Mononuclear cell (primary cell): ENCODE data around the gene SLC30A3. TPM values are rescaled to one million over a fixed set of nuclear protein-coding genes. Genes with fewer than 3 reads are reported as not detected.
"Not testable (repeated sequence)": the region's sequence is repeated elsewhere in the genome, so short reads cannot be mapped to it uniquely, and the experiment has no call there.

ENCODE experiments used
- H3K27me3 ChIP-seq: 2 replicates; pipeline ENCODE4 v1.6.0; 2011; ENCODE audit warnings: low read length, control low read depth; ENCODE audit not compliant: insufficient read depth
- H3K4me1 ChIP-seq: 2 replicates; pipeline ENCODE4 v1.5.1; 2011; ENCODE audit warnings: mild to moderate bottlenecking, low read length, control low read depth; ENCODE audit not compliant: insufficient read depth
- H3K4me3 ChIP-seq: 2 replicates; pipeline ENCODE4 v1.5.1; 2011; ENCODE audit warnings: mild to moderate bottlenecking, low read length, moderate library complexity
- H3K9me3 ChIP-seq: 2 replicates; pipeline ENCODE4 v1.5.1; 2011; ENCODE audit warnings: low read depth, mild to moderate bottlenecking, control low read depth, low read length
- total RNA-seq: library from RNA; depleted of rRNA; stranded (reverse); fragments of >200 nt; gene quantifications from one replicate; pipeline ENCODE4 v1.2.3, GENCODE V29; 2012

The SLC30A3 gene
- total RNA-seq, 1 donor, result not detected

- H3K4me1 ChIP-seq, H3K9me3 ChIP-seq, H3K4me3 ChIP-seq, H3K27me3 ChIP-seq: not testable (repeated sequence)
Measured at GRCh38 chr2:27272537-27273522, 10.0 kb upstream of the SLC30A3 start.

GRCh38 chr2:27271631-27272340 is 8.9 kb upstream of the SLC30A3 start:
- H3K4me3 ChIP-seq, result no peak overlapping the region
- peaks cover 5% of the 10 kb centered on the region for H3K27me3 ChIP-seq
- no peaks in the 10 kb centered on the region for H3K9me3 ChIP-seq
- H3K4me1 ChIP-seq, result no peaks in the 10 kb centered on the region

GRCh38 chr2:27270670-27271069 is 7.8 kb upstream of the SLC30A3 start:
- H3K9me3 ChIP-seq, result no peaks in the 10 kb centered on the region
- H3K4me3 ChIP-seq, result no peak overlapping the region
- H3K27me3 ChIP-seq, result peaks cover 13% of the 10 kb centered on the region
- no peaks in the 10 kb centered on the region for H3K4me1 ChIP-seq

GRCh38 chr2:27270131-27270530 is 7.3 kb upstream of the SLC30A3 start:
- Histone ChIP-seq H3K9me3 (no peaks in the 10 kb centered on the region), H3K4me3 (no peak overlapping the region), H3K27me3 (peaks cover 18% of the 10 kb centered on the region), H3K4me1 (peaks cover 3% of the 10 kb centered on the region)

GRCh38 chr2:27268296-27268695 is 5.4 kb upstream of the SLC30A3 start:
- H3K9me3 ChIP-seq, H3K4me3 ChIP-seq: not testable (repeated sequence)
- Histone ChIP-seq H3K27me3 (peaks cover 36% of the 10 kb centered on the region), H3K4me1 (peaks cover 21% of the 10 kb centered on the region)

- Histone ChIP-seq H3K4me1 (peaks cover 36% of the 10 kb centered on the region), H3K4me3 (no peak overlapping the region), H3K27me3 (peaks cover 59% of the 10 kb centered on the region), H3K9me3 (no peaks in the 10 kb centered on the region)
Measured at GRCh38 chr2:27265536-27265870, 2.7 kb upstream of the SLC30A3 start.

- peak overlapping the region; percentile 12 for H3K4me3 ChIP-seq
- peaks cover 65% of the 10 kb centered on the region for H3K27me3 ChIP-seq
Measured at GRCh38 chr2:27264753-27265535, 2.1 kb upstream of the SLC30A3 start.

GRCh38 chr2:27264253-27264752 is 1.5 kb upstream of the SLC30A3 start:
- Histone ChIP-seq H3K9me3 (no peaks in the 10 kb centered on the region), H3K4me1 (peaks cover 36% of the 10 kb centered on the region), H3K27me3 (peaks cover 70% of the 10 kb centered on the region), H3K4me3 (peak overlapping the region; percentile 12)

More at GRCh38 chr2:27264753-27265535, 2.1 kb upstream of the SLC30A3 start:
- Histone ChIP-seq H3K9me3 (no peaks in the 10 kb centered on the region), H3K4me1 (peaks cover 36% of the 10 kb centered on the region)

- peaks cover 36% of the 10 kb centered on the region for H3K4me1 ChIP-seq
- peaks cover 68% of the 10 kb centered on the region for H3K27me3 ChIP-seq
- no peak overlapping the region for H3K4me3 ChIP-seq
- no peaks in the 10 kb centered on the region for H3K9me3 ChIP-seq
Measured at GRCh38 chr2:27263287-27264252, 723 bp upstream of the SLC30A3 start.

- no peak overlapping the region for H3K4me3 ChIP-seq
- H3K4me1 ChIP-seq, result peaks cover 36% of the 10 kb centered on the region
- no peaks in the 10 kb centered on the region for H3K9me3 ChIP-seq
- H3K27me3 ChIP-seq, result peaks cover 66% of the 10 kb centered on the region
Measured at GRCh38 chr2:27261926-27262298, 935 bp downstream of the SLC30A3 start.

- no peak overlapping the region for H3K4me3 ChIP-seq
- peaks cover 36% of the 10 kb centered on the region for H3K4me1 ChIP-seq
- no peaks in the 10 kb centered on the region for H3K9me3 ChIP-seq
- H3K27me3 ChIP-seq, result peaks cover 64% of the 10 kb centered on the region
Measured at GRCh38 chr2:27261241-27261925, 1.5 kb downstream of the SLC30A3 start.

GRCh38 chr2:27258051-27258450 is 4.8 kb downstream of the SLC30A3 start:
- H3K9me3 ChIP-seq, result no peaks in the 10 kb centered on the region
- H3K4me1 ChIP-seq, result peaks cover 12% of the 10 kb centered on the region
- no peak overlapping the region for H3K4me3 ChIP-seq
- peaks cover 35% of the 10 kb centered on the region for H3K27me3 ChIP-seq

- H3K4me3 ChIP-seq, result no peak overlapping the region
- H3K27me3 ChIP-seq, result peaks cover 29% of the 10 kb centered on the region
Measured at GRCh38 chr2:27256855-27257454, 5.9 kb downstream of the SLC30A3 start.

More at GRCh38 chr2:27256855-27257454, 5.9 kb downstream of the SLC30A3 start:
- Histone ChIP-seq H3K9me3 (no peaks in the 10 kb centered on the region), H3K4me1 (peaks cover 2% of the 10 kb centered on the region)
